Fibroblast of villous mesenchyme (primary cell): ENCODE data around the gene DUX4. TPM values are rescaled to one million over a fixed set of nuclear protein-coding genes. Genes with fewer than 3 reads are reported as not detected.
"Not testable (repeated sequence)": the region's sequence is repeated elsewhere in the genome, so short reads cannot be mapped to it uniquely, and the experiment has no call there.

Source experiments
- DNase-seq: peaks from one replicate; pipeline ENCODE4 v3.0.0-alpha.2; 2010; ENCODE audit warnings: low read depth
- H3K4me3 ChIP-seq: 2 replicates; pipeline ENCODE4 v1.5.1; 2011; ENCODE audit warnings: low read depth, mild to moderate bottlenecking, low read length
- small RNA-seq: library from RNA; depleted of rRNA; stranded (forward); fragments of <200 nt; gene quantifications from one replicate; pipeline ENCODE3, GENCODE V24; 2012
- total RNA-seq: library from RNA; depleted of rRNA; stranded (reverse); fragments of >200 nt; gene quantifications from 2 replicates; pipeline ENCODE4 v1.2.3, GENCODE V29; 2012

Gene DUX4
- not detected in 2 replicates for total RNA-seq

- DNase-seq, H3K4me3 ChIP-seq: not testable (repeated sequence)
Measured at GRCh38 chr4:190173428-190173827, at the start of gene DUX4. Gene DUX4 (plus strand): TSS chr4:190173774. CDS start chr4:190173774, 0 bp downstream.

GRCh38 chr4:190175436-190175835, 1.9 kb downstream of the DUX4 start:
- DNase-seq, H3K4me3 ChIP-seq: not testable (repeated sequence)

DNA sequence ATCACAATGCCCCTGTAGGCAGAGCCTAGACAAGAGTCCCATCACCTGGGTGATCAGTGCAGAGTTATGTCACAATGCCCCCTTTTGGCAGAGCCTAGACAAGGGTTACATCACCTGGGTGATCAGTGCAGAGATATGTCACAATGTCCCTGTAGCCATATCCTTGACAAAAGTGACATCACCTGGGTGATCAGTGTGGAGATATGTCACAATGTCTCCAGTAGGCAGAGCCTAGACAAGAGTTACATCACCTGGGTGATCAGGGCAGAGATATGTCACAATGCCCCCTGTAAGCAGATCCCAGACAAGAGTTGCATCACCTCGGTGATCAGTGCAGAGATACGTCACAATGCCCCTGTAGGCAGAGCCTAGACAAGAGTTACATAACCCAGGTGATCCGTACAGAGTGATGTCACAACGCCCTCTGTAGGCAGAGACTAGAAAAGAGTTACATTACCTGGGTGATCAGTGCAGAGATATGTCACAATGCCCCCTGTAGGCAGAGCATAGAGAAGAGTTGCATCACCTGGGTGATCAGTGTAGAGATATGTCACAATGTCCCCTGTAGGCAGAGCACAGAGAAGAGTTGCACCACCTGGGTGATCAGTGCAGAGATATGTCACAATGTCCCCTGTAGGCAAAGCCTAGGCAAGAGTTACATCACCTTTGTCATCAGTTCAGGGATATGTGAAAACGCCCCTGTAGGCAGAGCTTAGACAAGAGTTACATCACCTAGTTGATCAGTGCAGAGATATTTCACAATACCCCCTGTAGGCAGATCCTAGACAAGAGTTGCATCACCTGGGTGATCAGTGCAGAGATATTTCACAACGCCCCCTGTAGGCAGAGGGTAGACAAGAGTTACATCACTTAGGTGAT, 4.4 kb downstream of the DUX4 start:
- not testable (repeated sequence) for H3K4me3 ChIP-seq, DNase-seq

DNA sequence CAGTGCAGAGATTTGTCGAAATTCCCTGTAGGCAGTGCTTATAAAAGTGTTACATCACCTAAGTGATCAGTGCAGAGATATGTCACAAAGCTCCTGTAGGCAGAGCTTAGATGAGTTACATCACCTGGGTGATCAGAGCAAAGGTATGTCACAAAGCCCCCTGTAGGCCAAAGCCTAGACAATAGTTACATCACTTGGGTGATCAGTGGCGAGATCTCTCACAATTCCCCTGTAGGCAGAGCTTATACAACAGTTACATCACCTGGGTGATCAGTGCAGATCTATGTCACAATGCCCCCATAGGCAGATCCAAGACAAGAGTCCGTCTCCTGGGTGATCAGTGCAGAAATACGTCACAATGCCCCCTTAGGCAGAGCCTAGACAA, 5.0 kb downstream of the DUX4 start:
- H3K4me3 ChIP-seq, DNase-seq: not testable (repeated sequence)

DNA sequence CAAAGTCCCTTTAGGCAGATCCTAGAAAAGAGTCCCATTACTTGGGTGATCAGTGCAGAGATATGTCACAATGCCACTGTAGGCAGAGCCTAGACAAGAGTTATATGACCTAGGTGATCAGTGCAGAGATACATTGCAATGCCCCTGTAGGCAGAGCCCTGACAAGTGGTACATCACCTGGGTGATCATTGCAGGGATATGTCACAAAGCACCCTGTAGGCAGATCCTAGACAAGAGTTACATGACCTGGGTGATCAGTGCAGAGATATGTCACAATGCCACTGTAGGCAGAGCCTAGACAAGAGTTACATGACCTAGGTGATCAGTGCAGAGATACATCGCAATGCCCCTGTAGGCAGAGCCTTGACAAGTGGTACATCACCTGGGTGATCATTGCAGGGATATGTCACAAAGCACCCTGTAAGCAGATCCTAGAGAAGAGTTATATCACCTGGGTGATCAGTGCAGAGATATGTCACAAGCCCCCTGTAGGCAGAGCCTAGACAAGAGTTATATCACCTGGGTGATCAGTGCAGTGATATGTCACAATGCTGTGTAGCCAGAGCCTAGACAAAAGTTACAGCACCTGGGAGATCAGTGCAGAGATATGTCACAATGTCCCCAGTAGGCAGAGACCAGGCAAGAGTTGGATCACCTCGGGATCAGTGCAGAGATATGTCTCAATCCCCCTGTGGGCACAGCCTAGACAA, 5.6 kb downstream of the DUX4 start:
- not testable (repeated sequence) for DNase-seq

DNA sequence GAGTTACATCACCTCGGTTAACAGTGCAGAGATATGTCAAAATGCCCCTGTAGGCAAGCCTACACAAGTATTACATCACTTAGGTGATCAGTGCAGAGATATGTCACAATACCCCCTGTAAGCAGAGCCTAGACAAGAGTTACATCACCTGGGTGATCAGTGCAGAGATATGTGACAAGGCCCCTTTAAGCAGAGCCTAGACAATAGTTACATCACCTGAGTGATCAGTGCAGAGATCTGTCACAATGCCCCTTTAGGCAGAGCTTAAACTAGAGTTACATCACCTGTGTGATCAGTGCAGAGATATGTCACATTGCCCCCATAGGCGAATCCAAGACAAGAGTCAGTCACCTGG, 6.1 kb downstream of the DUX4 start:
- not testable (repeated sequence) for DNase-seq, H3K4me3 ChIP-seq

More for the DNA sequence above, 5.6 kb downstream of the DUX4 start:
- not testable (repeated sequence) for H3K4me3 ChIP-seq

GRCh38 chr4:190180947-190181346, 7.4 kb downstream of the DUX4 start:
- not testable (repeated sequence) for H3K4me3 ChIP-seq, DNase-seq

DNA sequence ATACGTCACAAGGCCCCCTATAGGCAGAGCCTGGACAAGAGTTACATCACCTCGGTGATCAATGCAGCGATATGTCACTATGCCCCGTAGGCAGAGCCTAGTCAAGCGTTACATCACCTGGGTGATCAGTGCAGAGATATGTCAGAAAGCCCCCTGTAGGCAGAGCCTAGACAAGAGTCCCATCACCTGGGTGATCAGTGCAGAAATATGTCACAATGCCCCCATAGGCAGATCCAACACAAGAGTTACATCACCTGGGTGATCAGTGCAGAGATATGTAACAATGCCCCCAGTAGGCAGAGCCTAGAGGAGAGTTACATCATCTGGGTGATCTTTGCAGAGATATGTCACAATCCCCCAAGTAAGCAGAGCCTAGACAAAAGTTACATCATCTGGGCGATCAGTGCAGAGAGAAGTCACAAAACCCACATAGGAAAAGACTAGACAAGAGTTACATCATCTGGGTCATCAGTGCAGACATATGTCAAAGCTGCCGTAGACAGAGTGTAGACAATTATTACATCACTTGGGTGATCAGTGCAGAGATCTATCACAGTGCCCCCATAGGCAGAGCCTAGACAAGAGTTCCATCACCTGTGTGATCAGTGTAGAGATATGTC, 8.0 kb downstream of the DUX4 start:
- not testable (repeated sequence) for DNase-seq, H3K4me3 ChIP-seq

- not testable (repeated sequence) for H3K4me3 ChIP-seq
Measured at GRCh38 chr4:190203510-190203909, 29.9 kb downstream of the DUX4 start.

More at GRCh38 chr4:190203510-190203909, 29.9 kb downstream of the DUX4 start:
- DNase-seq: not testable (repeated sequence)

Small RNA genes lying within 50 kb of the gene (small RNA-seq; reads per million reads assigned to genes)
- not detected for gene AC215524.1

Other genes starting within 250 kb of the DUX4 start
- gene FRG1, start 232.9 kb upstream of the DUX4 start, total RNA-seq: 22.9 and 31.2 TPM in 2 replicates
- not detected in 2 replicates for gene FRG2, start 146.5 kb upstream of the DUX4 start, total RNA-seq
- not detected in 2 replicates for gene DBET, start 109.3 kb upstream of the DUX4 start, total RNA-seq